Sigmoid colon (tissue), 4 donors: ENCODE measurements around the gene MCFD2.
A peak's percentile ranks its signal among the peaks of the same experiment; 100 is the strongest.

Experiments
- POLR2A ChIP-seq, 2 donors: fragments of 450-650 bp; IDR thresholded peaks; one replicate each; pipeline ENCODE4 v1.6.1; 2016; ENCODE audit warnings: antibody characterized with exemption in 2 of 2, mild to moderate bottlenecking in 2 of 2, moderate library complexity in 2 of 2
- POLR2AphosphoS5 ChIP-seq, 4 donors: sonication (generic); formaldehyde crosslinking; IDR thresholded peaks; one replicate each; pipeline ENCODE4 v1.6.1; 2017; ENCODE audit warnings: antibody characterized with exemption in 4 of 4
- TF ChIP-seq, protein P1 (sequence below), 4 experiments: fragments of 450-650 bp in 3 of 4; fragments of 200-600 bp in 1 of 4; IDR thresholded peaks; one replicate each; pipeline ENCODE4 v1.5.1; 2016 to 2019; ENCODE audit warnings: antibody characterized with exemption in 4 of 4, mild to moderate bottlenecking in 3 of 4, moderate library complexity in 2 of 4

DNA sequence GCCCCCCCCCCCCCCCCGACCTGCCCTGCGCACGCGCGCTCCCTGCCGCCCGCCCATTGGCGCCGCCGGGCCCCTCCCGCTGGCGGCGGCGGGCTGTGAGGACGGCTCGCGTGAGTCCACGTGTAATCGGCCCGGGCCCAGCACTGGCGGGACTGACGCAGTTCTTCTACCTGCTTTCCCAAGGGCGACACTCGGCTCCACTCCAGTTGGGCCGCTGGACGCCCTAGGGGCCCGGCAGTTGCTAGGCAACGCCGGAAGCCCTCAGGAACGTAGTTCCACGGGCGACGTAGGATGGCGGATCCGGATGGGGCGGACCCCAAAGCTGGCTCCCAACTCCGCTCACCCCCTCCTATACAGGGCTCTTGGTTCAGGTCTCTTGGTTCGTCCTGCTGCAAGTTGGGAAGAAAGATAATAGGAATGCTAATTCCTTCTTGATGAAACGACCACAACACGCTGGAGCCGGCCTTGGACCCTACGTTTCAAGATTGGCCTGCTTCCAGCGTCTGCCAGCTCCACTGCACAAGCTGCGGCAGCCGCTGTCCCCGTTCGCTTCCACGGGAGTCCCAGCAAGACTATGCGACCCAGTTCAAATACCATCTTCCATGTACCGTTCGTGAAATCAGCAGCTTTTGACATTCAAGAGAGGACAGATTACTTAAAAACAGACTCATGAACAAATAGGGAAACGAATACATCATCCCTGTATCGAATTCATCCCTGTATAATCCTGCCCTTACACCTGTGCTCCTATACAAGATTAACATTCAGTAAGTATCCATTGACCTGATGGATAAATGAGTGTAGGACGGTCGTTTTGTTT, 415 bp upstream of the MCFD2 start:
- TF ChIP-seq, protein P1, sequence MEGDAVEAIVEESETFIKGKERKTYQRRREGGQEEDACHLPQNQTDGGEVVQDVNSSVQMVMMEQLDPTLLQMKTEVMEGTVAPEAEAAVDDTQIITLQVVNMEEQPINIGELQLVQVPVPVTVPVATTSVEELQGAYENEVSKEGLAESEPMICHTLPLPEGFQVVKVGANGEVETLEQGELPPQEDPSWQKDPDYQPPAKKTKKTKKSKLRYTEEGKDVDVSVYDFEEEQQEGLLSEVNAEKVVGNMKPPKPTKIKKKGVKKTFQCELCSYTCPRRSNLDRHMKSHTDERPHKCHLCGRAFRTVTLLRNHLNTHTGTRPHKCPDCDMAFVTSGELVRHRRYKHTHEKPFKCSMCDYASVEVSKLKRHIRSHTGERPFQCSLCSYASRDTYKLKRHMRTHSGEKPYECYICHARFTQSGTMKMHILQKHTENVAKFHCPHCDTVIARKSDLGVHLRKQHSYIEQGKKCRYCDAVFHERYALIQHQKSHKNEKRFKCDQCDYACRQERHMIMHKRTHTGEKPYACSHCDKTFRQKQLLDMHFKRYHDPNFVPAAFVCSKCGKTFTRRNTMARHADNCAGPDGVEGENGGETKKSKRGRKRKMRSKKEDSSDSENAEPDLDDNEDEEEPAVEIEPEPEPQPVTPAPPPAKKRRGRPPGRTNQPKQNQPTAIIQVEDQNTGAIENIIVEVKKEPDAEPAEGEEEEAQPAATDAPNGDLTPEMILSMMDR (IDR thresholded peaks at IDR 0.05): no peak
- TF ChIP-seq POLR2A (IDR thresholded peaks at IDR 0.05): peak; percentile 8 to 43
- TF ChIP-seq POLR2AphosphoS5 (IDR thresholded peaks at IDR 0.05): peak; percentile 75 to 90 (median 88)
